ENCODE results near the gene PLEKHG4B.
"Not testable (repeated sequence)": the region's sequence is repeated elsewhere in the genome, so short reads cannot be mapped to it uniquely, and the experiment has no call there.

Gene PLEKHG4B

GRCh38 chr5:155651-156410, 63.9 kb downstream of the PLEKHG4B start:
- DNase-seq (ENCODE audit: low read depth in 3 of 3), result no peak

- no peak for DNase-seq (ENCODE audit: low read depth in 3 of 3)
Measured at GRCh38 chr5:156411-157072, 64.6 kb downstream of the PLEKHG4B start.

DNA sequence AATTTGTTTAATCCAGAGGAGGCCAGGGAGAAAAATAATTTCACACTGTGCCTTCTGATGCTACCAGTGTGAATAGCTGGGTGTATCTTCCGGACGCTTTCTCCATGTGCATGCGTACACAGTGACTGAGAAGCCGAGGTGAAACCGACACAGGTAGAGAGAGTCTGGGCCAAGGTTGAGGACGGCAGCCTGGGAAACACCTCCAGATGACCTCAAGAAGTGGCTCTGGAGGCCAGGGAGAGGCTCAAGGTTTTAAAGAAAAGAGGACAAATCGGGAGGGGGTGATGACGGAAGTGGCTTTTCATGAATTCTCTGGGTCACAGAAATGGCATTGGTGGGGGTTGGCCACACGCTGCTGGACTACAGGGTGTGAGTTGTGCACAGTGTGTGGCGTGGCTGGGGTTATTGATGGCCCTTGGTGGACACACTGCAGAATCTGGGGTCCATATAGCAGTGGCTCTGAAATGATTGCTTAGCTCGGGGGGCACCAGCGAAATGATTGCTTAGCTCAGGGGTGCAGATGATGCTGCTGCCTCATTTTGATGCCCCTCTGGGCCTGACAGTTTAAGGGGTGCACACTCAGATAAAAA, 65.3 kb downstream of the PLEKHG4B start:
- DNase-seq (ENCODE audit: low read depth in 3 of 3), result no peak

GRCh38 chr5:157801-158200, 65.8 kb downstream of the PLEKHG4B start:
- no peak for DNase-seq (ENCODE audit: low read depth in 3 of 3)

DNA sequence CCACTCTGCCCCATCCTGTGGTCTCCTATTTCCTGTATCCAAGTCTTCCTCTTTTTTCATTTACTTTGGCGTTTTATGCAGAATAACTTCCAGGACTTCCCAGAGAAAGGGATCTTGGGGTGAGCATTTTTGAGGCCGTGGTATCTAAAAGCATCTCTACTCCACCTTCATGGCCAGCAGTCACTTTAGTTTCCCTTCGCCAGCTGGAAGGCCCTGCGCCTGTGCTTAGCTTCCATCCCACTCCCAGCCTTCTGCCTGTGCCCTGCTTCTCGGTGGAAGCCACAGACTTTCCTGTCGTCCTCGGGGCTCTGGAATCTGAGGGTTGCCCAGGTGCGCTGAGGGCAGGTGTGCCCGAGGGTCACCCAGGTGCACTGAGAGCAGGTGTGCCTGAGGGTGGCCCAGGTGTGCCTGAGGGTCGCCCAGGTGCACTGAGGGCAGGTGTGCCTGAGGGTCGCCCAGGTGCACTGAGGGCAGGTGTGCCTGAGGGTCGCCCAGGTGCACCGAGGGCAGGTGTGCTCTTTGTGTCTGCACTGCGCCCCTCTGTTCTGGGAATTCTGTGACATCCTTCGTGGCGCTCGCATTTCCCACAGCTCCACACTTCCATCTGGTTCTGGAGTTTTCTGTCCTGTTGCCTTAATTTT, 67.0 kb downstream of the PLEKHG4B start:
- DNase-seq (ENCODE audit: low read depth in 3 of 3), result no peak

DNA sequence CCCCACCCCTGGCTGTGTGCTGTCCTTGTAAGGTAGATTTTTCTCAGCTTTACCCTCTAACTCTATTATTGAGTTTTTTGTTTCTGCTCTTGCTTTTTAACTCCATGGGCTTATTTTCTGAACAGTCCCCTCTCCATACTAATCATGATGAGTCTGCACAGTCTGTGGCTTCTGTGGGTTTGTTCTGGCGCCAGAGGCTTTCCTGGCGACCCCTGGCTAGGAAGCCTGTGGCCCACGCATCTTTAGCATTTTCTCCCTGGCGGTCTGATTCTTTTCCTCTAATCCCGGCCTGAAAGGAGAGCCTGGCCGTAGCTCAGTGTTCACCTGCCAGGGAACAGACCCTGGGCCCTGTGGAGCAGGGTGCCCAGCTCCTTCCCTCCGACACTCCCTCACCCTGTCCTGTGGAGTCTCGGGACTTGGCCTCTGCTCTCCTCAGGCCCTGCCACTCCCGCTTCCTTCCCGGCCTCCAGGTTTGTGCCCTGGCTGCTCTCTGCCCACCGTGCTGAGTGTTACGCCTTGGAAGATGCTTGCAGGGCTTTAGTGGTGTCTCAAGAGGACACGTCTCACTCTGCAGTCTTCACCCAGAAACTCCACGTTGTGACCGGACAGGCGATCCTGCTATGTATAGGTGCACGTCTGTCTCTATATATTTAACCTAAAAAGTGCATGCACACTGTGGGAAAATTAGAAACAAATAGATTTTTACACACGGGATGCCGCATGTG, 67.6 kb downstream of the PLEKHG4B start:
- no peak for DNase-seq (ENCODE audit: low read depth in 3 of 3)

GRCh38 chr5:160173-160510, 68.2 kb downstream of the PLEKHG4B start:
- DNase-seq (ENCODE audit: low read depth in 3 of 3), result no peak

GRCh38 chr5:160921-161802, 69.2 kb downstream of the PLEKHG4B start:
- no peak for DNase-seq (ENCODE audit: low read depth in 3 of 3)

GRCh38 chr5:161803-162110, 69.8 kb downstream of the PLEKHG4B start:
- DNase-seq (ENCODE audit: low read depth in 3 of 3), result no peak

DNA sequence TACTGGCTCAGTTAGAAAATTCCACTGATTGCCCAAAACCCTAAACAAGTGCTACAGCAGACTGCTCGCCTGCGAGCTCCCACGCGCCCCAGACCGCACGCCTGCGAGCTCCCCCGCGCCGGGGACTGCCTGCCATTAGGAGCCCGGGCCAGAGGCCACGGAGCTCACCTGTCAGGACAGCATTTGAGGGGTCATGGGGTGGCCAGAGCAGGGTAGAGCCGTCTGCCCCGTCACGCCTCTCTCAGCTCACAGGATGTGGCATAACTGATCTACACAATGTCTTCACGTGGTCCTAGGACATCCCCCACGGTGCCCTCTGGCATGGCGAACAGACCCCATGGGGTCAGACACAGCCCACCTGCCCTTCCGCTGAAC, 70.2 kb downstream of the PLEKHG4B start:
- DNase-seq (ENCODE audit: low read depth in 3 of 3), result no peak

GRCh38 chr5:162565-163337, 70.8 kb downstream of the PLEKHG4B start:
- DNase-seq (ENCODE audit: low read depth in 3 of 3), result no peak

- no peak for DNase-seq (ENCODE audit: low read depth in 3 of 3)
Measured at GRCh38 chr5:163338-163620, 71.3 kb downstream of the PLEKHG4B start.

DNA sequence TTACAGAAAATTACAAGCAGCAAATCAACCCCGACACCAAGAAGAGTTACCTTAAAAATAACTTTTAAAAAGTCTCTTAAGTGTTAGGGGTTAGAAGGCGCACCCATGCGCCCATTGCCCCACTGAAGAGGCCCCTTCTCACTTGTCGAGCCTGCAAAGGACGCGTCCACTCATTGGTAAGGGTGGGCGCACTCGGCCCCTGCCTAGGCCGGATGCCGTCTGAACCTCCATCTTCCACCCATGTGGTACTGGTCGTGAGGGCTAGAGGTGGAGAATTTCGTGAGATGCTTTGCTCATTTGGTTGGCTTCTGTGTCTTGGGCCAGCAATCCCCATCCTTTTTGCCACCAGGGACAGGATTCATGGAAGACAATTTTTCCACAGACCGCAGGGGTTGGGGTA, 71.9 kb downstream of the PLEKHG4B start:
- no peak for DNase-seq (ENCODE audit: low read depth in 3 of 3)

GRCh38 chr5:164244-164643, 72.3 kb downstream of the PLEKHG4B start:
- DNase-seq (ENCODE audit: low read depth in 3 of 3), result no peak

GRCh38 chr5:164783-165182, 72.8 kb downstream of the PLEKHG4B start:
- DNase-seq (ENCODE audit: low read depth in 3 of 3), result not testable (repeated sequence)

GRCh38 chr5:166441-167372, 74.7 kb downstream of the PLEKHG4B start:
- DNase-seq (ENCODE audit: low read depth in 3 of 3), result no peak

DNA sequence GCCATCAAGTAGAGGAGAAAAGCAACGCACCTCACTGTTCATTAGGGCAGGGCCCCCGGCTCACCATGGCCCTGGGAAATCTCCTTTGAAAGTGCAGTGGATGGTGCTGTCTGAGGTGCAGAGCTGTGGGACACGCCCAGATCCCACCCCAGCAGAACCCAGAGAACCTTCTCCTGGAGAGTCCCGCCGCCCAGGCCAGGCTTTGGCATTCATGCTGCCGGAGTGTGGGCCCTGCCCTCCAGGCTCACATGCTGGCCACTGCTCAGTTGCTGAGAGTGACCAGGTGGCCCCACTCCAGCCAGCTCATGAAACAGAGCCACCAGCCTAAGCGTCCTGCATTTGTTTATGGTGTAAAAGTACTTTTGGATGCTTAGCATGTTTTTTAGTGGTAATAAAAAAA, 75.5 kb downstream of the PLEKHG4B start:
- no peak for DNase-seq (ENCODE audit: low read depth in 3 of 3)

GRCh38 chr5:167982-168660, 76.2 kb downstream of the PLEKHG4B start:
- no peak for DNase-seq (ENCODE audit: low read depth in 3 of 3)
